Neural crest cell (in vitro differentiated cells): ENCODE results near the gene ERGIC1. TPM values are rescaled to one million over a fixed set of nuclear protein-coding genes. Genes with fewer than 3 reads are reported as not detected.

Experiments
- DNase-seq: peaks from one replicate; pipeline ENCODE4 v3.0.0; 2021; ENCODE audit warnings: low read depth, mixed read lengths, low spot score
- H3K27ac Mint-ChIP-seq: one replicate; pipeline ENCODE4 v1.8.0; 2021; ENCODE audit warnings: mild to moderate bottlenecking, mixed read lengths; ENCODE audit not compliant: unreplicated experiment
- H3K27me3 Mint-ChIP-seq: 2 replicates; pipeline ENCODE4 v1.8.0; 2021; ENCODE audit warnings: low read depth, mild to moderate bottlenecking, mixed read lengths
- H3K36me3 Mint-ChIP-seq: 2 replicates; pipeline ENCODE4 v1.8.0; 2021; ENCODE audit warnings: low read depth, mild to moderate bottlenecking, mixed read lengths
- H3K4me1 Mint-ChIP-seq: 2 replicates; pipeline ENCODE4 v1.8.0; 2021; ENCODE audit warnings: mixed read lengths
- H3K4me3 Mint-ChIP-seq: one replicate; pipeline ENCODE4 v1.8.0; 2021; ENCODE audit warnings: mild to moderate bottlenecking, mixed read lengths
- H3K9me3 Mint-ChIP-seq: 2 replicates; pipeline ENCODE4 v1.8.0; 2021; ENCODE audit warnings: mixed read lengths
- CTCF ChIP-seq: fragments of 200-600 bp; sonication (generic); conservative IDR thresholded peaks from 2 replicates; pipeline ENCODE4 v1.5.0; 2021; ENCODE audit warnings: antibody characterized with exemption, mild to moderate bottlenecking
- total RNA-seq: library from RNA; stranded (reverse); gene quantifications from 2 replicates; pipeline ENCODE4 v1.2.1, GENCODE V29; 2021

Gene ERGIC1
- total RNA-seq, 1 donor from 2014 or later, result 108 TPM

- no peaks in the 10 kb centered on the region for H3K9me3 Mint-ChIP-seq
- H3K36me3 Mint-ChIP-seq, result peaks cover 3% of the 10 kb centered on the region
- H3K4me1 Mint-ChIP-seq, result peaks cover 6% of the 10 kb centered on the region
- no peak overlapping the region for H3K27ac Mint-ChIP-seq
- TF ChIP-seq CTCF, result no peak
- no peaks in the 10 kb centered on the region for H3K27me3 Mint-ChIP-seq
- no peak overlapping the region for H3K4me3 Mint-ChIP-seq
- no peak for DNase-seq
Observed at GRCh38 chr5:172943906-172944305, 109.9 kb downstream of the ERGIC1 start.

GRCh38 chr5:172944741-172945140 is 110.7 kb downstream of the ERGIC1 start:
- no peak for TF ChIP-seq CTCF
- Mint-ChIP-seq H3K27me3 (no peaks in the 10 kb centered on the region), H3K4me3 (no peak overlapping the region), H3K36me3 (peaks cover 3% of the 10 kb centered on the region), H3K4me1 (peaks cover 1% of the 10 kb centered on the region), H3K27ac (no peak overlapping the region), H3K9me3 (no peaks in the 10 kb centered on the region)
- DNase-seq, result no peak

- no peaks in the 10 kb centered on the region for H3K27me3 Mint-ChIP-seq
- H3K9me3 Mint-ChIP-seq, result no peaks in the 10 kb centered on the region
- DNase-seq, result no peak
- H3K27ac Mint-ChIP-seq, result no peak overlapping the region
- no peak for TF ChIP-seq CTCF
- H3K4me1 Mint-ChIP-seq, result no peaks in the 10 kb centered on the region
- peaks cover 3% of the 10 kb centered on the region for H3K36me3 Mint-ChIP-seq
- H3K4me3 Mint-ChIP-seq, result no peak overlapping the region
Observed at GRCh38 chr5:172945151-172945550, 111.1 kb downstream of the ERGIC1 start.

- Mint-ChIP-seq H3K4me3 (no peak overlapping the region), H3K4me1 (no peaks in the 10 kb centered on the region)
Observed at GRCh38 chr5:172946146-172946545, 112.1 kb downstream of the ERGIC1 start.

GRCh38 chr5:172949426-172949825 is 115.4 kb downstream of the ERGIC1 start:
- no peaks in the 10 kb centered on the region for H3K9me3 Mint-ChIP-seq
- no peak for DNase-seq
- no peak overlapping the region for H3K4me3 Mint-ChIP-seq
- no peak for TF ChIP-seq CTCF
- H3K27me3 Mint-ChIP-seq, result no peaks in the 10 kb centered on the region
- H3K27ac Mint-ChIP-seq, result no peak overlapping the region
- peaks cover 3% of the 10 kb centered on the region for H3K36me3 Mint-ChIP-seq
- no peaks in the 10 kb centered on the region for H3K4me1 Mint-ChIP-seq

More at GRCh38 chr5:172946146-172946545, 112.1 kb downstream of the ERGIC1 start:
- Mint-ChIP-seq H3K9me3 (no peaks in the 10 kb centered on the region), H3K36me3 (peaks cover 3% of the 10 kb centered on the region), H3K27me3 (no peaks in the 10 kb centered on the region), H3K27ac (no peak overlapping the region)
- TF ChIP-seq CTCF, result no peak
- no peak for DNase-seq
